Measurements from ENCODE around the gene TGOLN2. TPM values are rescaled to one million over a fixed set of nuclear protein-coding genes. Genes with fewer than 3 reads are reported as not detected.
A peak's percentile ranks its signal among the peaks of the same experiment; 100 is the strongest.
"Not testable (repeated sequence)": the region's sequence is repeated elsewhere in the genome, so short reads cannot be mapped to it uniquely, and the experiment has no call there.

TGOLN2 gene
- total RNA-seq, 2 donors from 2014 or later, result 152 to 175 TPM

- no peak overlapping the region for H3K4me3 ChIP-seq
- no peaks in the 10 kb centered on the region for H3K27me3 ChIP-seq (replicated peaks; ENCODE audit: insufficient read depth)
- DNase-seq (ENCODE audit: low spot score) (no peak), ATAC-seq (ENCODE audit: insufficient number of reproducible peaks, low FRiP score, low read depth) (no peak)
- H3K36me3 ChIP-seq, result peaks cover 50% of the 10 kb centered on the region
- peaks cover 25 to 37% of the 10 kb centered on the region in 2 donors for H3K4me1 ChIP-seq (ENCODE audit: control insufficient read depth in 1 of 2, low read depth in 2 of 2)
- no peaks in the 10 kb centered on the region for H3K9me3 ChIP-seq
- no peak overlapping the region for H3K27ac ChIP-seq
- no peak for TF ChIP-seq CTCF (IDR thresholded peaks at IDR 0.05)
Measured at GRCh38 chr2:85319796-85320195, 8.0 kb downstream of the TGOLN2 start.

GRCh38 chr2:85318222-85319074, 9.3 kb downstream of the TGOLN2 start:
- H3K27me3 ChIP-seq (replicated peaks; ENCODE audit: insufficient read depth), result no peaks in the 10 kb centered on the region
- H3K27ac ChIP-seq, result no peak overlapping the region
- H3K4me1 ChIP-seq (ENCODE audit: control insufficient read depth in 1 of 2, low read depth in 2 of 2), result peaks cover 20 to 24% of the 10 kb centered on the region in 2 donors
- no peak overlapping the region for H3K4me3 ChIP-seq
- H3K9me3 ChIP-seq, result no peaks in the 10 kb centered on the region
- no peak for DNase-seq (ENCODE audit: low spot score)
- TF ChIP-seq CTCF (IDR thresholded peaks at IDR 0.05), result no peak
- H3K36me3 ChIP-seq, result peaks cover 38% of the 10 kb centered on the region
- no peak for ATAC-seq (ENCODE audit: insufficient number of reproducible peaks, low FRiP score, low read depth)

DNA sequence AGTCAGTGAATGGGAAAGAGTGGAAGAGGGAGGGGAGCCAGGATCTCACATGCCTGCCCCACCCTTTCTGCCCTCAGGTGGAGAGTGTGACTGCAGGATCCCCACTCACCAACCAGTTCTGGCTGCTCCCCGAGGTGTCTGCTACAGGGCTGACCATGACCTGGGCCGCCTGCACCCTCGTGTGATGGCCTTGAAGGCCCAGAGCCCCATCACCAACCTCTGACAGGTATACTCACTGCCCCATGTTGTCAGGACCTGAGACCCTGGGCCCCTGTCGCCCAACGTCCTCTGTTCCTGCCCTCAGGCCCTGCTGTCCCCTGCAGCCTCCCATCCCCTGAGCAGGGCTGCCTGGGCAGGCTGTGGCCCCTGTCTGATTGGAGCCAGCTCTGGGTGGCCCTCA, 11.9 kb downstream of the TGOLN2 start:
- Histone ChIP-seq H3K4me1 (ENCODE audit: control insufficient read depth in 1 of 2, low read depth in 2 of 2) (peaks cover 5 to 16% of the 10 kb centered on the region in 2 donors), H3K36me3 (peaks cover 16% of the 10 kb centered on the region)
- DNase-seq (ENCODE audit: low spot score); H3K27ac ChIP-seq; H3K27me3 ChIP-seq (replicated peaks; ENCODE audit: insufficient read depth); H3K9me3 ChIP-seq; H3K4me3 ChIP-seq; ATAC-seq (ENCODE audit: insufficient number of reproducible peaks, low FRiP score, low read depth): not testable (repeated sequence)

DNA sequence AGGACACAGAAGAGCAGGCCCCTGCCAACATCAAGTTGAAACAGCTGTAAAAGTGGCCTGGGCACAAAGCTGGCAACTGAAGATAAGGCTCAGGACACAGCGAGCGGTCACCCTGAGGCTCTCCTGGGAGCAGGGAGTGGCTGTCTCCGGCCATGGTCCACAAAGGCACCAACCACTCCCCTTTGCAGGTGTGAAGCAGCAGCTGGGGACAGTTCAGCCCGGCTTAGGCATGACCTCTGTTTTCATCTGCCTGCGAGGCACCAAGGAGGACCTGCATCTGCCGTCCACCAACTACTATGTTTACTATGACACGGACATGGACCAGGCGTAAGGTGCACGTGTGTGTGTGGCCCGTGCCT, 12.9 kb downstream of the TGOLN2 start:
- DNase-seq (ENCODE audit: low spot score) (no peak), ATAC-seq (ENCODE audit: insufficient number of reproducible peaks, low FRiP score, low read depth) (no peak)
- no peaks in the 10 kb centered on the region for H3K9me3 ChIP-seq
- no peak overlapping the region for H3K27ac ChIP-seq
- no peak for TF ChIP-seq CTCF (IDR thresholded peaks at IDR 0.05)
- peaks cover 5 to 16% of the 10 kb centered on the region in 2 donors for H3K4me1 ChIP-seq (ENCODE audit: control insufficient read depth in 1 of 2, low read depth in 2 of 2)
- peaks cover 16% of the 10 kb centered on the region for H3K36me3 ChIP-seq
- H3K27me3 ChIP-seq (replicated peaks; ENCODE audit: insufficient read depth), result no peaks in the 10 kb centered on the region
- H3K4me3 ChIP-seq, result no peak overlapping the region

- DNase-seq (ENCODE audit: low spot score) (no peak), ATAC-seq (ENCODE audit: insufficient number of reproducible peaks, low FRiP score, low read depth) (peak; percentile 38)
- no peak for TF ChIP-seq CTCF (IDR thresholded peaks at IDR 0.05)
- Histone ChIP-seq H3K36me3 (peaks cover 12% of the 10 kb centered on the region), H3K27ac (peak overlapping the region in 1 of 2 donors; percentile 21), H3K4me3 (no peak overlapping the region), H3K27me3 (replicated peaks; ENCODE audit: insufficient read depth) (no peaks in the 10 kb centered on the region), H3K9me3 (no peaks in the 10 kb centered on the region), H3K4me1 (ENCODE audit: control insufficient read depth in 1 of 2, low read depth in 2 of 2) (peaks cover 9 to 25% of the 10 kb centered on the region in 2 donors)
Measured at GRCh38 chr2:85312404-85312803, 15.4 kb downstream of the TGOLN2 start.
